Naive thymus-derived CD8-positive, alpha-beta T cell (primary cell): ENCODE data around the gene GALNT10. TPM values are rescaled to one million over a fixed set of nuclear protein-coding genes. Genes with fewer than 3 reads are reported as not detected.

Experiments
- ATAC-seq, 2 donors: fragments of 150-1000 bp; cut with Tn5 transposase in 1 of 2; sonication (Bioruptor Pico), chemical (Tn5 transposase) in 1 of 2; 1 replicate in 1 of 2; 2 replicates in 1 of 2; pipeline ENCODE4 v1.10.0; 2021; ENCODE audit warnings: mild to moderate bottlenecking in 2 of 2, moderate library complexity in 2 of 2
- POLR2A ChIA-PET: fragments of 350-600 bp; sonication (Branson Sonifier 250); formaldehyde crosslinking; loops from one replicate; lab custom pipeline; 2021; ENCODE audit warnings: antibody characterized with exemption; lab: Charles Lee
- DNase-seq, 10 donors: peaks; one replicate each; pipeline versions ENCODE4 v3.0.0 to v3.0.0-alpha.2; 2020 to 2022
- H3K27ac Mint-ChIP-seq, 10 donors: one replicate each; pipeline ENCODE4 v1.8.0; 2020 to 2022; ENCODE audit warnings: mild to moderate bottlenecking in 10 of 10, mixed read lengths in 10 of 10, moderate library complexity in 4 of 10, inconsistent platforms in 1 of 10
- H3K27me3 Mint-ChIP-seq, 5 donors: one replicate each; pipeline ENCODE4 v1.8.0; 2021 to 2022; ENCODE audit warnings: mixed read lengths in 5 of 5
- H3K36me3 Mint-ChIP-seq, 3 donors: one replicate each; pipeline ENCODE4 v1.8.0; 2020 to 2022; ENCODE audit warnings: mixed read lengths in 3 of 3, mild to moderate bottlenecking in 2 of 3, inconsistent platforms in 1 of 3
- H3K4me1 Mint-ChIP-seq, 4 donors: one replicate each; pipeline ENCODE4 v1.8.0; 2021 to 2022; ENCODE audit warnings: mixed read lengths in 4 of 4
- H3K4me3 Mint-ChIP-seq, 10 donors: one replicate each; pipeline ENCODE4 v1.8.0; 2020 to 2022; ENCODE audit warnings: mild to moderate bottlenecking in 10 of 10, mixed read lengths in 10 of 10, moderate library complexity in 6 of 10, inconsistent platforms in 1 of 10
- H3K9me3 Mint-ChIP-seq, 9 donors: one replicate each; pipeline ENCODE4 v1.8.0; 2020 to 2022; ENCODE audit warnings: mixed read lengths in 9 of 9, mild to moderate bottlenecking in 3 of 9, inconsistent platforms in 1 of 9, moderate library complexity in 1 of 9
- polyA plus RNA-seq, 3 donors: library from polyadenylated mRNA; unstranded; fragments of 300-500 nt; fragmentation: Illumina TruSeq; gene quantifications; one replicate each; pipeline ENCODE4 v1.2.3, GENCODE V29; 2021
- total RNA-seq, 8 experiments: library from RNA in 2 of 8; stranded (reverse) in 2 of 8; gene quantifications; one replicate each; pipeline ENCODE4 v1.2.3 and lab custom pipeline; 2021 to 2026

GALNT10 gene
- total and polyA plus RNA-seq, 5 experiments from 2014 or later = 6.9 to 51.1 (median 15.8) TPM

DNA sequence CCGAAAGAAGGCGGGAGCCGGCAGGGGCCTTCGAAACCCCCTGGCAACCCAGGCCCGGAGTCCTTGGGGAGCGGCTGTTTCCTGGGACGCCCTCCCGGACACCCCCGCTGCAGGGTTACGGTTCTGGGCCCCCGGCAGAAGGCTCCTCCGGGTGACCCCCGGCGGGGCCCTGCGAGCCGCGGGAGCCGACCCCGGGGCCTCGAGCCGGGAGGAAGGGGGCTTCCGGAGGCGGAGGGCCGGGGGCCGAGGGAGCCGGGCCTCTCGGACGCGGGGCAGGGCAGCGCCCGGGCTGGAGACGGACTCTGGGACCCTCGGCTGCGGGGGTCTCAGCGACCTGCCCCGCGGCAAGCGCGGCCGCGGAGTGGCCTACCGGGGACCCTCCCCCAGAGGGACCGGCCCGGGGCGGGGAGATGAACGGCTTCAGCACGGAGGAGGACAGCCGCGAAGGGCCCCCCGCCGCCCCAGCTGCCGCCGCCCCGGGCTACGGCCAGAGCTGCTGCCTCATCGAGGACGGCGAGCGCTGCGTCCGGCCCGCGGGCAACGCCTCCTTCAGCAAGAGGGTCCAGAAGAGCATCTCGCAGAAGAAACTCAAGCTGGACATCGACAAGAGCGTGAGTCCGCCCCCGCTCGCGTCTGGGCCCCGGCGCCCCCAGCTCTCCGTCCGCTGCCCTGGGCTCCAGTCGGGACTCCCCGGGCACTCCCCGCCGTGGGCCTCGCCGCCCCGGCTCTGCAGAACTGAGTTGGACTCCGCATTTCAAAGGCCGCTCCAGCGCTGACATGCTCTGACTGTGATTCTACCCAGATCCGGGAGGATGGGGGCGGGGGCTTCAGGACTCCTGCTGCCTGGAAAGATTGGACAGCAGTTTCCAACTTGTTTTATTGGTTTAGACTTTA is 255.9 kb downstream of the GALNT10 start:
- ATAC-seq = peak; percentile 16 to 24
- peak in 9 of 10 donors; percentile 8 to 65 (median 38) for DNase-seq
- H3K4me1 Mint-ChIP-seq = peaks cover 44 to 68% (median 65%) of the 10 kb centered on the region in 4 donors
- H3K27me3 Mint-ChIP-seq = no peaks in the 10 kb centered on the region
- H3K9me3 Mint-ChIP-seq = no peaks in the 10 kb centered on the region
- H3K4me3 Mint-ChIP-seq = peak overlapping the region; percentile 81 to 98 (median 92)
- POLR2A ChIA-PET = interaction anchor here (2.4 kb wide), 1 partner anchor 408 kb away, joined by 9 read pairs; the partner anchor contains the start of genes FAM114A2 and MFAP3
- H3K36me3 Mint-ChIP-seq = peaks cover 6 to 27% (median 9%) of the 10 kb centered on the region in 3 donors
- peak overlapping the region; percentile 85 to 99 (median 92) for H3K27ac Mint-ChIP-seq

DNA sequence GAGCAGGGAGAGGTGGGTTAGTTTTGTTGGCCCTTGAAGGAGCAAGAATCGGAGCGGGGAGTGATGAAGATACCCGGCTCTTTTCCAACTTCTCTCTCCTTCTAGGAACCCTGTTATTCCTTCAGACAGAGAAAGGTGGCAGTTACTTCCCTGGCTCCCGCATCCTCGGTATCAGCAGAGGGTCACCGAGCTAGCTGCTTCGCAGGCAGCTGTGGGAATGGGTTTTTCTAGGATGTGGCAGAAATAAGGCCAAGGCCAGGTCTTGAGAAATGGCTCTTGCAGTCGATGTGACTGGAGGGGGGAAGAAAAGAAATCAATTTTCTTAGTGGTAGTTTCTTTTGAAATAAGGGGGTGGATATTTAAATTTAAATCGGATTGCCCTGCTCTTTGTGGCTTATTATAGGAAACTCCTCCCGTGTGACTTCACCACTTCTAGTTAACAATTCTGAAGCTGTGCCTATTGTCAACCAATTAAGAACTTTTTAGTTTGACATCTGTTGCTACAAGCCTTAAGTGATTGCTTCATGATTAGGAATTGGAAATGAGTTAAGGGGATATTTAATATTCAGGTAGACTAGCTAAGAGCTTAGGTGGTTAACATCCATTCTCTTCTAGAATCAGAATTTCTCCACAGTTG is 256.7 kb downstream of the GALNT10 start:
- H3K9me3 Mint-ChIP-seq = no peaks in the 10 kb centered on the region
- H3K4me3 Mint-ChIP-seq = peak overlapping the region; percentile 81 to 95 (median 92)
- H3K36me3 Mint-ChIP-seq = peaks cover 1 to 27% (median 3%) of the 10 kb centered on the region in 3 donors
- POLR2A ChIA-PET = interaction anchor here (2.4 kb wide), 1 partner anchor 409 kb away, joined by 9 read pairs; the partner anchor contains the start of genes FAM114A2 and MFAP3
- H3K27ac Mint-ChIP-seq = peak overlapping the region; percentile 34 to 93 (median 90)
- peaks cover 37 to 65% (median 61%) of the 10 kb centered on the region in 4 donors for H3K4me1 Mint-ChIP-seq
- no peaks in the 10 kb centered on the region for H3K27me3 Mint-ChIP-seq
- no peak for ATAC-seq
- peak in 3 of 10 donors; percentile 17 to 23 (median 18) for DNase-seq

DNA sequence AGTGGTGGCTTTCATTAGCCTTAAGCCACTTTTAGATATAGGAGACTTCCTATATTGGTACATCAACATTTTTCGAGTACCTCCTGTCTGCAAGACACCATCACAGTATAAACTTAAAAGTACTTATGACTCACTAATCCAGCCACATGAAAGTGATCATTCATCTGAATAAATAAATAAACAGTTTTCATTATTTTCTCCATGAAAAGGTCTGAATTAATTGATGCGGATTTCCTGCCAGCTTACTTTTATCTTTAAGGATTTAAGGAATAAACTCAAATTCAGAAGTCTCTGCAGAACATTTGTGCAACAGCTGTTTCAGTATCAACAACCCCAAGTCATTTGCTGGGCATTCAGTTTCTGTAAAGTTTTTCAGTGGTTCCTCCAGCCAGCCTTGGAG is 259.3 kb downstream of the GALNT10 start:
- Mint-ChIP-seq H3K9me3 (no peaks in the 10 kb centered on the region), H3K27ac (no peak overlapping the region), H3K4me3 (peak overlapping the region in 3 of 10 donors; percentile 11 to 16 (median 14)), H3K27me3 (no peaks in the 10 kb centered on the region), H3K36me3 (peaks cover 0 to 45% (median 17%) of the 10 kb centered on the region in 3 donors), H3K4me1 (peaks cover 37 to 55% (median 46%) of the 10 kb centered on the region in 4 donors)
- ATAC-seq = no peak
- POLR2A ChIA-PET = no interaction called here
- DNase-seq = no peak

DNA sequence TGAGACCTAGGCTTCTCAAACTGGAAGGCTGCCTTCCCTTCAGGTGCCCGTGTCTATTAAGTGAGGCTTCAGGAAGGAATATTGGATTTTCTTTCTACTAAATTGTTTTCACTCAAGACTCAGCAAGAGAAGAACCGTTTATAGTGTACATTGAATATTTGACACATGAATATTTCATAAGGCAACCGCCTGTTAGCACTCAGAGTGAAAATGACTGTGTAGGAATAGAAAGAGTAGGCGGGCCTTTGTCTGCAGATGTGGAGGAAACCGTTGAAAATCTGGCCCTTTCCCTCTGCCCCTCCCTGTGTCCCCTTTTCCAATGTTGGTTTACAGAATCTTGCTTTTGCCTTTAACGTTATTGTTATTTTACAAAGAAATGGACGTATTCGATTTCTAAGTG is 261.4 kb downstream of the GALNT10 start:
- Mint-ChIP-seq H3K4me1 (peaks cover 26 to 40% (median 36%) of the 10 kb centered on the region in 4 donors), H3K36me3 (peaks cover 4 to 66% (median 32%) of the 10 kb centered on the region in 3 donors), H3K27me3 (no peaks in the 10 kb centered on the region), H3K4me3 (no peak overlapping the region), H3K9me3 (no peaks in the 10 kb centered on the region), H3K27ac (no peak overlapping the region)
- POLR2A ChIA-PET = no interaction called here
- DNase-seq (no peak), ATAC-seq (no peak)

DNA sequence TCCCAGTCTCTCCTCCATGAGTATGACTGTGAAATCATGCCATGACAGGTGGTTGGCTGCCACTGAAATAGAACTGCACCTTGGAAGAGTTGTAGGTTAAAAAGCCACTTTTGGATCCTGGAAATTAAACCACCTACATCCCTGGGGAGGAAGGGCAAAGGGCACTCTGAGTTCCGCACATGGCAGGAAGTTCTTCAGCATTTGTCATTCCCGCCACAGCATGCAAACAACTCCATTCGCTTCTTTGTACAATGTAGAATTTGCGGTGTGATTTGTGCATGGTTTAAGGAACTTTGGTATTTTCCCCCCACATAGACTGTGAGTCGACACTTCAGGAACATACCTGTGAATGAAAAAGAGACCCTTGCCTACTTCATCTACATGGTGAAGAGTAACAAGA is 265.1 kb downstream of the GALNT10 start:
- Mint-ChIP-seq H3K27me3 (no peaks in the 10 kb centered on the region), H3K4me1 (peaks cover under 1 to 10% (median 7%) of the 10 kb centered on the region in 4 donors), H3K4me3 (no peak overlapping the region), H3K27ac (peak overlapping the region in 1 of 10 donors; percentile 52), H3K9me3 (no peaks in the 10 kb centered on the region), H3K36me3 (peaks cover 4 to 87% (median 39%) of the 10 kb centered on the region in 3 donors)
- POLR2A ChIA-PET = no interaction called here
- no peak for ATAC-seq
- DNase-seq = no peak

DNA sequence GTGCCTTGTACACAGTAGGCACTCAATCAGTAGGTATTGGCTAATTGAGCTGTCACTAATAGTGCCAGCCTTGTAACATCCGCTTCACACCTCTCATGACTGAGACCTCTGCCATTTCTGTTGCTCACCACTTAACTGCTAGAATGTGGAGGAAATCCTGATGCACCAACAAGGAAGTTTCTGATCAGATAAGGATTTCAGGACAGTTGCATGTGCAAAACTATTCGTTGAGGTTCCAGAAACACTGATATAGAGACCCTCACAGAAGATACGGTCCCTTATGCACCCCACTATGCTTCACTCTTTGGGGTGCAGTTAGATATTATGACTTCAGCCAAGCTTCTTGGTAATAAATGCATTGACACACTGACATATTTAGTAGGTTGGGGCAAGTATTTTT is 266.0 kb downstream of the GALNT10 start:
- ATAC-seq (no peak), DNase-seq (no peak)
- H3K4me3 Mint-ChIP-seq = no peak overlapping the region
- no peak overlapping the region for H3K27ac Mint-ChIP-seq
- POLR2A ChIA-PET = no interaction called here
- H3K36me3 Mint-ChIP-seq = peaks cover 4 to 83% (median 39%) of the 10 kb centered on the region in 3 donors
- peaks cover 0 to 7% (median 4%) of the 10 kb centered on the region in 4 donors for H3K4me1 Mint-ChIP-seq
- no peaks in the 10 kb centered on the region for H3K27me3 Mint-ChIP-seq
- no peaks in the 10 kb centered on the region for H3K9me3 Mint-ChIP-seq

DNA sequence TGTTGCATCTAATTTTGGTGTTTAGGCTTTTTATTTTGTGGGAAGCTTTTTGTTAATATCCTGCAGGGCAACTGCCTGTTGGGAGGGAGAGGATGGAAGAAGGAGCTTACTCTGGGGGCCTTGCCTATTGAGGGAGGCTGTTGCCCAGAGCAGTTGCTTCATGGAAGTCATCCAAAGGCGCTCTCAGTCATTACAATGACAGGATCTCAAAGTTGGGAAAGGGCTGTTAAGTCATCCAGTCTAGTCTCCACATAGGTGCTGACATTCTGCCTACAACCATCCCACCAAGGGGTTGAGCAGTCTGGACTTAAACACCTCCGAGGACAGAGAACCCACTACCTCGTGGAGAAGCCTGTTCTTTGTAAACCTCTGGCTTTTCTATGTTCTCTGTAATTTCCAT is 268.5 kb downstream of the GALNT10 start:
- H3K4me1 Mint-ChIP-seq = peaks cover 0 to 2% (median under 1%) of the 10 kb centered on the region in 4 donors
- H3K4me3 Mint-ChIP-seq = no peak overlapping the region
- H3K36me3 Mint-ChIP-seq = peaks cover 4 to 58% (median 31%) of the 10 kb centered on the region in 3 donors
- H3K9me3 Mint-ChIP-seq = no peaks in the 10 kb centered on the region
- no peaks in the 10 kb centered on the region for H3K27me3 Mint-ChIP-seq
- ATAC-seq (no peak), DNase-seq (no peak)
- POLR2A ChIA-PET = no interaction called here
- H3K27ac Mint-ChIP-seq = no peak overlapping the region

DNA sequence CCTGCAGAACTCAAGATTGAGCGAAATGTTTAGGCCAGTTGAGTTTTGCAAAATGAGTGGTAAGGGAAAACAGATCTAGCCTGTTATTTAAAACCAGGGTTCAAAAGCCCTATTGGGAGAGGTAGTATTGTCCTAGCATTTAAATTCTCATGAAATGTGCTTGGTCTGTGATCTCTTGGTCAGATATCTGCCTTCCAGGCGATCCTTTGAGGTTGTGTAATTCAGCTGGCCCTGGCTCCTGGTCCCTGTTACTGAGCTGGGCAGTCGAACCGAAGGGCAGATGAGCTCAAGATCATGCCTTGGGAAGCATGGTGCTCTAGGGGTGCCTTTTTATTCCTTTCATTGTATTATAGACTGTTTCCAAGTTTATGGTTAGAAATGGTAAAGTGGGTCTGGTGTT is 269.6 kb downstream of the GALNT10 start:
- Mint-ChIP-seq H3K27me3 (no peaks in the 10 kb centered on the region), H3K4me3 (no peak overlapping the region), H3K27ac (no peak overlapping the region), H3K9me3 (no peaks in the 10 kb centered on the region), H3K4me1 (peaks cover 0 to 2% (median under 1%) of the 10 kb centered on the region in 4 donors), H3K36me3 (peaks cover 4 to 46% (median 25%) of the 10 kb centered on the region in 3 donors)
- POLR2A ChIA-PET = no interaction called here
- no peak for ATAC-seq
- no peak for DNase-seq

DNA sequence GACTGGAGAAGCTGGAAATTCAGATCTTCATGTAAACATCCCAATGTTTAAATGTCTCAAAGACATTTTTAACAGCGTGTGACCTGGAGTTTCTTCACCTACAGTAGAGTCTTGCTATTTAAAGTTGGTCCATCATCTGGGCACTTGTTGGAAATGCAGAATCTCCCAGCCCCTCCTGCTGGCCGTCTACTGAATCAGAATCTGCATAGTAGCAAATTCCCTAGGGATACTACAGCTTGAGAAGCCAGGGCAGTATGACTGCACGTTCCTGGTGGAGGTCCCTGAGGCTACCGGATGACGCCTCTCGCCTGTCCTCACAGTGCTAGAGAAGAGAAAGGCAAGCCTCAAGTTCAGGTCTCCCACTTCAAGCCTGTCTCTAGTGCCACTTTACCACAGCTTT is 271.0 kb downstream of the GALNT10 start:
- POLR2A ChIA-PET = no interaction called here
- H3K27ac Mint-ChIP-seq = no peak overlapping the region
- H3K27me3 Mint-ChIP-seq = no peaks in the 10 kb centered on the region
- H3K9me3 Mint-ChIP-seq = no peaks in the 10 kb centered on the region
- DNase-seq = no peak
- H3K4me1 Mint-ChIP-seq = peaks cover 0 to 2% (median under 1%) of the 10 kb centered on the region in 4 donors
- ATAC-seq = no peak
- peaks cover 0 to 34% (median 13%) of the 10 kb centered on the region in 3 donors for H3K36me3 Mint-ChIP-seq
- no peak overlapping the region for H3K4me3 Mint-ChIP-seq

DNA sequence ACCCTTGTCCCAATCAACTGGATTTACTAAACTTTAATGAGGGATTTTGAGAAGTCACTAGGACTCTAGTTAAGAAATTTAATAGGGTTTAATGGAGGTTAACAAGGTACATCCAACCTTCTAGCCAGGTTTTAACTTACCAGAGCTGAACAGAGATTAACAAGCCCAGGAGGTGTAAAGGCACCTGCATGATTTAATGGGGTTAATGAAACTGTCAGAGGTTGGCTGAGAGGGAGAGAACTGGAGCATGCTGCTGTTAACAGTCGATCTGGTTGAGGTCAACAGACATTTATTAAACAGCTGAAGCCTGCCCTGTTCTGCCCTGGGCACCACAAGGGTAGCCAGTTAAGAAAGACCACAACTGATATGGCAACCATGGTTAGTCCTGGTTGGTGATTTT is 273.9 kb downstream of the GALNT10 start:
- Mint-ChIP-seq H3K27me3 (peaks cover 0 to 25% (median 11%) of the 10 kb centered on the region in 5 donors), H3K4me3 (no peak overlapping the region), H3K9me3 (no peaks in the 10 kb centered on the region), H3K27ac (no peak overlapping the region), H3K36me3 (peaks cover 0 to 7% (median 3%) of the 10 kb centered on the region in 3 donors), H3K4me1 (peaks cover 0 to 2% (median under 1%) of the 10 kb centered on the region in 4 donors)
- no peak for ATAC-seq
- POLR2A ChIA-PET = no interaction called here
- DNase-seq = no peak

DNA sequence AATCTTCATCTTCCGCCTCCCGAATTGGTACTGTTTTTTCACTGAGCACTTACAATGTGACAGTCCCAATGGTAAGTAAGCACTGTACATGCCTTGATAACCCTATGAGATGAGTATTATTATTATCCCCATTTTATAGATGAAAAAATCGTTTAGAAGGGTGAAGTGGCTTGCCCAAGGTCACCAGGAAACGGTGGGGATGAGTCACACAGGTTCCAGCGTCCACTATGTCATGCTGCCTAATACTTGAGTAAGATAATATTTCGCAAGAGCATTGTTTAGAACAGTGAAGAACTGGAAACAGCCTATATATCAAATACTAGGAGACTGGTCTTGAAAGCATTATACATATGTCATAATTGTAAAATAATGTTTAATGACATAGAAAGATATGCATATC is 274.6 kb downstream of the GALNT10 start:
- POLR2A ChIA-PET = no interaction called here
- H3K27me3 Mint-ChIP-seq = peaks cover 4 to 33% (median 15%) of the 10 kb centered on the region in 5 donors
- ATAC-seq (no peak), DNase-seq (no peak)
- H3K4me3 Mint-ChIP-seq = no peak overlapping the region
- no peaks in the 10 kb centered on the region for H3K9me3 Mint-ChIP-seq
- H3K36me3 Mint-ChIP-seq = peaks cover 0 to 6% (median 3%) of the 10 kb centered on the region in 3 donors
- peaks cover 0 to 1% (median 0%) of the 10 kb centered on the region in 4 donors for H3K4me1 Mint-ChIP-seq
- H3K27ac Mint-ChIP-seq = no peak overlapping the region

DNA sequence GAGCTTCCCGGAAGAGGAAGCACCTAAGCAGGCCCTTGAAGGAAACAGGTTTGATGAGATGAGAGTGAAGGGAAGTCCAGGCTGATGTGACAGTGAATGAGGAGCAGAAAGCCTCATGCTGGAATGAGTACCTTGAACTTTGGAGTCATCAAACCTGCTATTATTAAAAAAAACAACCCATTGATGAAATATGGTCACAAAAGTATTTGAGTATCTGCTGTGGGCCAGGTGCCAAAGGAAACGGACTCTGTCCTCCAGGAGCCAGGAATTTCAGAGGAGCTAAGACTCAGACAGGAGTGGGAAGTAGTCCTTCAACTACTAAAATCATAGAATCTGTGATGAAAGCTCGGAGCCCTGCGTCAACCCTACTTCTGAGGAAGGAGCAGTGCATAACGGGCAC is 275.6 kb downstream of the GALNT10 start:
- Mint-ChIP-seq H3K4me3 (no peak overlapping the region), H3K27ac (no peak overlapping the region), H3K27me3 (peaks cover 12 to 43% (median 25%) of the 10 kb centered on the region in 5 donors), H3K36me3 (peaks cover 0 to 3% (median 0%) of the 10 kb centered on the region in 3 donors), H3K9me3 (no peaks in the 10 kb centered on the region), H3K4me1 (peaks cover 0 to 8% (median 6%) of the 10 kb centered on the region in 4 donors)
- DNase-seq (no peak), ATAC-seq (no peak)
- POLR2A ChIA-PET = no interaction called here
